Activated CD8-positive, alpha-beta memory T cell treated with anti-CD3 and anti-CD28 coated beads for 48 hours (primary cell): ENCODE data around the gene PCAT6.
A peak's percentile ranks its signal among the peaks of the same experiment; 100 is the strongest.
"Not testable (repeated sequence)": the region's sequence is repeated elsewhere in the genome, so short reads cannot be mapped to it uniquely, and the experiment has no call there.

Experiments used
- DNase-seq, 3 experiments: peaks; one replicate each; pipeline ENCODE4 v3.0.0-alpha.2; 2020; ENCODE audit warnings: low read depth in 2 of 3, low spot score in 2 of 3

PCAT6 gene

DNA sequence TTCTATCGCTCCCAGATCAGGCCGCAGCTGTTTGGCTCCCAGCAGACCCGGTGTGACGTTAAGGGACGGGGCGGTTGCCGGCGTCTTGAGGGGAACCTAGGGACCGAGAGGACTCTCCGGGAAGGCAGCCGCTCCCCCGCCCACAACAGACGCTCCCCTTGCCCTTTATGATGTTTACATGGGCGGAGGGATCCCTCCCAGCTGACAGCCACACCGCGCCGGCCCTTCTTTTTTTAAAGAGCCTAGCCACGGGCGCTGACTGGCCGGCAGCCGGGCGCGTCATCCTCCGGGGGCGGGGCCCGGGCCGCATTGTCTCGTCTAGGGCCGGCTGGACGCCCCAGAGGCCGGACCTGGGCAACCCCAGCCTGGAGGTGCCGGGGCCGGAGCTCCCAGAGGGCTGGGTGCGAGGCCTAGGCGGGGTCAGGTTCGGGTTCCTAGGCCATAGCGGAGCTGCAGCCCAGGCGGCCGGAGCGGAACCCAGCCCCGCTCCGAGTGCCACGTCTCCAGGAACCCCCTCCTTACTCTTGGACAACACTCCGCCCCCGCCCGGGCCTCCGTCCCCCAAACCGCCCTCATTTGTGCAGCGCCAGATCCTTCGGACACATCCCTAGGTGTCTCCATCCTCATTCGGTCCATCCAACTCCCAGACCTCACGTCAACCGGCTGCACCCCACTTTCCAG, at the start of gene PCAT6:
PCAT6 (plus strand) TSS at position 340 of the 681 bp plus-strand sequence.
- peak; percentile 66 to 70 (median 67) for DNase-seq

DNA sequence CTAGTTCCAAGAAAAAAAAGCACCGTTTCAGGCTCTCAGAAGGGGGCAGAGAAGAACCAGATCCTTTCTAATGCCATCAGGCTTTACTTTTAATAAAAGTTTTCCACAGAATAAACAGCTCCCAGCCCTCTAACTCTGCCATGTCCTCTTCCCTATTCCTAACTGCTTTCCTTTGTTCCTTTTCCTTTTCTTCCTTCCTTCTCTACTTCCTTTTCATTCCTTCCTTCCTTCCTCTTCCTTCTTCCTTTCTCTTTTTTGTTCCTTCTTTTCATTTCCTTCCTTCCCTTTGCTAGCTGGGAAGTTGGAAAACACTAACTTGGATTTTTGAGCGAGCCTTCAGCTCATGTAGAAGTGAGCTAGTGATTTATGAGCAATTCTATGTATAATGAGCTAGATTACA, 48.7 kb upstream of the PCAT6 start:
- no peak for DNase-seq

DNA sequence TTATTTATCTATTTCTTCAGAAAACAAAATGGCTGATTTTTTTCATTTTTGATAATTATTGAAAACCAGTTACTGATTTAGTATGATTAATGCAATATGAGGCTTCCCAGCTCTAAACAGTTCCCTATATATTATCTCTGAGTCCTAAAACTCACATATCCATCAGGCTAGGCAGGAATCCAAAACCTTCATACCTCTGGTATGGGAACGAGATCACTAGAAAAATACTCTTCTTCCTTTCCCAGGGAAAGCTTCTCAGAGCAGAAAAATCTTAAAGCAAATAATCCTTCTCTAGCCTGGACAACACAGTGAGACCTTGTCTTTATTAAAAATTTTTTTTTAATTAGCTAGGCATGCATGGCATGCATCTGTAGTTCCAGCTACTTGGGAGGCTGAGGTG, 45.0 kb upstream of the PCAT6 start:
- no peak for DNase-seq

DNA sequence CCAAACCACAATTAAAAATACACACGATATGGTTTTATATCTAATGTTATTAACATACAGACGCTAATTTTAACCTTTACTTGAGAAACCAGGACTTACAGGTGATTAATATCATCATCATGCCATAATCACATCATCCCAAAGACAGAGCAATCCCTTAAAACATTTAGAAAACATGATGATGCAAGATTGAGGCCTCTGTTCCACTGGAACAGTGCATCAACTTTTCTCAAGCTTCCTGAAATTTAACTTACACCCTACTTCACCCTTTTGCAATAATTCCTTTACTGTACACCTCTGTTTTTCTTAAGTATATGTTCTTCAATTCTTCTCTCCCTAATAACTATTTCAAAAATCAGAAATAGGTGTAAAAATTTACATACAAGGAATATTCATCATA, 40.6 kb upstream of the PCAT6 start:
- no peak for DNase-seq

DNA sequence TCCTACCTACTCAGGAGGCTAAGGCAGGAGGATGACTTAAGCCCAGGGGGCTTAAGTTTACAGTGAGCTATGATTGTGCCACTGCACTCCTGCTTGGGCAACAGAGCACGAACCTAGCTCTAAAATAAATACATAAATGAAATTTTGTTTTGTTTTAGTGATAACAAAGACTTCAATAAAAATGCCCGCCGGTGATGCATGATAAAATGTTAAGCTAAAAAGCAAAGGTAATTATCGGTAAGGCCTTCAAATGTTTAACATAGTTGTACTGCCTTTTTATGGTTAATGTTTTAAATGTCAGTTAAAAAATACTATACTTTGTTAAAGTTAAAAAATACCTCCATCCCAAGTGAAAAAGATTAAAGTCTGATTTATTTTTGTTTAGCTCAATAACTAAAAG, 29.6 kb upstream of the PCAT6 start:
- no peak for DNase-seq

DNA sequence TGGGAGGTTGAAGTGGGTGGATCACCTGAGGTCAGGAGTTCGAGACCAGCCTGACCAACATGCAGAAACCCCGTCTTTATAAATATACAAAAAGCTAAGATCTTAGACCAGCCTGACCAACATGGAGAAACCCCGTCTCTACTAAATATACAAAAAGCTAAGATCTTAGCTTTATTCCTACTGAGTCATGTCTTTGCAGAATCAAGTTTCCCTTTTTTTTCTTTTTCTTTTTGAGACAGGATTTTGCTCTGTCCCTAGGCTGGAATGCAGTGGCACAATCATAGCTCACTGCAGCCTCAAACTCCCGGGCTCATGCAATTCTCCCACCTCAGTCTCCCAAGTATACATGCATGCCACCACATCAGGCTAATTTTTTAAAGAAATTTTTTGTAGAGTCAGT, 23.9 kb upstream of the PCAT6 start:
- DNase-seq = no peak

DNA sequence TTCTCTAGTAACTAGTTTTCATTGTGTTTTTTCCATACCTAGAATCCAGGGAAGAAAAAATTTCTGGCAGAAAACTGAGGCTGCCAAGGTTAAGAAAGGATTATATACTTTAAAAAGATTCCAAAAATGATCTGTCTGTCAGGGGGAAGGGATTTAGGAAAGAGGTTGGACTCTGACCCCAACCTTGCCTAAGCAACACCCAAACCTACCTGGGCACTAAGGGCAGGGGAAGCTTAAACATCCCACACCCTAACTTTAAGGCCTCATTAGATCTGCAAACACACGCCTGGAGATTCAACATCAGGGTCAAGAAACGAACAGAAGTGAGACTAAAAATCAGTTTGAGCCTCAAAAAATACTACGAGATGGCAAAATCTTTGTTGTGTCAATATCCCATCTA, 22.0 kb upstream of the PCAT6 start:
- DNase-seq = no peak

DNA sequence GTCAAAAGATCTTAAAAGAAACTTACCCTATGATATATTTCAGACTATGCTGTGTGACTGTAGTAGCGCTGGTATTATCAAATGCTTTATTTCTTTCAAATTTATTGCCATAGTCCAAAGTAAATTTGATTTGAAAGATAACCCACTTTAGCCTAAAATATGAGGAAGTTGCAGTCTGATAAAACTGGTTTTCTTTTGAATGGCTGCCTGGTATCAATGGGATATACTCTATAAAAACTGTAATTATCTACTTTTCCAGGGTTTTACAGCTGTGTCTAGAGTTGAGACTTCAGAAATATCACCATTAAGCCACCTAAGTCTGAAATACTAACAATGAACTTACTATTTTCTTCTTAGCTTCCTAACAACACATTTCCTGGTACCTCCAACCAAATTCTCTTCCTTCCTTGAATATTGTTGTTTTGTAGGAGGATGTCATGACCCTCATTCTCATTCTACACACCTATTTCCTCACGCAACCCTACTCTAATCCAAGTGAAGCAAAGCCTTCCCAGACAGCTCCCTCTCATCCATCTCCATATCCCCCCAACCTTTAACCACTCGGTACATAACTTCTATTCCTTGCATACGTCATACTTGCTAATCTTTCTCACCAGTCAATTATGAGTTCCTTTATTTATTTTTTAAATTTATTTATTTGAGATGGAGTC, 19.5 kb upstream of the PCAT6 start:
- DNase-seq = no peak

DNA sequence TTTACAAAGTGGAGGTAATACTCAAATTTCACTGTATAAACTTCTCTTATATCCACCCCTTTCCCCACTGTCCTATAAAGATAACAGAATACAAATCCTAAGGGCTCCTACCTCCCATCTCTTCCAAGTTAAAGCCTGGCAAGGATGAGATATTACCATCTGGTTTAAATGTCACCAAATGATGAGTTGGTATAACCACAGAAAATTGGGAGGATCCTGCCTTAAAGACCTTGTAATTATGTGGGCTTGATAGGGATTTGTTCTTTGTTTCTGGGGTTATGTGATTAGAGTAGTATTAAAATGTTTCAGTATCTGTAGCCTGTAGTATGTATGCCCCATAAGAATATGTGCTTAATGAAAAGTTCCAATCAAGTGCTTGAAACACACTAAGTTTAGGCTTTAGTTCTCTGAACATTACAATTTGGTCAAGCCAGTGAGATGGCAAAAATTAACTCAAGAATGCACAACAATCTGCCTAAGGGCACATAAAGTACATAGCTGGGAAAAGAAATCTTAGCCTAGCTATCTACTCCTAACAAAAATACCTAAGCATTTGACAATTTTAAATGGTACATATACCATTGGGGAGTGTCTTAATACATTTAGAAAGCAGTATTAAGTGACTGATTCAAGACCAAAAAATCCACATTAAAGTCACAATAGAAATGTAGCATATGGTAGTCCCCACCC, 16.6 kb upstream of the PCAT6 start:
- no peak for DNase-seq

DNA sequence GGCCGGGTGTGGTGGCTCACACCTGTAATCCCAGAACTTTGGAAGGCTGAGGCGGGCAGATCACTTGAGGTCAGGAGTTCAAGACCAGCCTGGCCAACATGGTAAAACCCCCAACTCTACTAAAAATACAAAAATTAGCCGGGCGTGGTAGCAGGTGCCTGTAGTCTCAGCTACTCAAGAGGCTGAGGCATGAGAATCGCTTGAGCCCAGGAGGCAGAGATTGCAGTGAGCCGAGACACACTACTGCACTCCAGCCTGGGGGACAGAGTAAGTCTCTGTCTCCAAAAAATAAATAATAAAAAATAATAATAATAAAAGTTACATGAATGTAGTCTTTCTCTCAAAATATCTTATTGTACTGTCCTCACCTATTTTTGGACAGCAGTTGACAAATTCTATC, 15.8 kb upstream of the PCAT6 start:
- not testable (repeated sequence) for DNase-seq

DNA sequence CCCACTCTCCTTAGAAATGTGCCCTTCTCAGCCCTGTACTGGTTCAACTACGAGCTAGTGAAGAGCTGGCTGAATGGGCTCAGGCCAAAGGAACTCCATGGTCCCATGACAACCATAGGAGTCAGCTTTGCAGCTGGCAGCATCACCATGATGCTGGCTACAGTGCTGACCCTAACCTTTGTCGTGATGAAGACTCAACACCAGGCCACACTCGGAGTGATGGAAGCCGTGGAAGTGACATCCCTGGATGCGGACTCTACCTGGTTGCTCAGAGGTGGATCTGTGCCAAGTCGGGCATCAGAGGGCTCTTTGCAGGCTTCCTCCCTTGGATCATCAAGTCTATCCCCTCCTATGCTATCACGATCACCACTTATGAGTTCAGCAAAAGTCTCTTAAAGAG, 14.1 kb upstream of the PCAT6 start:
- DNase-seq = no peak

DNA sequence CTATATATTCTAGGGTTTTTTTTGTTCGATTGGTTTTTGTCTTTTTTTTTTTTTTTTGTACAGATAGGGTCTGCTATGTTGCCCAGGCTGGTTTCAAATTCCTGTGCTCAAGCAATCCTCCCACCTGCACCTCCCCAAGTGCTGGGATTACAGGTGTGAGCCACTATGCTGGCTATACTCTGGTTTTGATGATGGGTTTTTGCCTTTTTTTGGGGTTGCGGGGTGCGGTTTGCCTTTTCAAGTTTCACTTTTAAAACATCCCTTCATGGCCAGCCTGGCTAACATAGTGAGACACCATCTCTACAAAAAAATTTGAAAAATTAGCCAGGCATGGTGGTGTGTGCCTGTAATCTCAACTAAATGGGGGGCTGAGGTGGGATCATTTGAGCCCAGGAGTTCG, 12.5 kb upstream of the PCAT6 start:
- no peak for DNase-seq

DNA sequence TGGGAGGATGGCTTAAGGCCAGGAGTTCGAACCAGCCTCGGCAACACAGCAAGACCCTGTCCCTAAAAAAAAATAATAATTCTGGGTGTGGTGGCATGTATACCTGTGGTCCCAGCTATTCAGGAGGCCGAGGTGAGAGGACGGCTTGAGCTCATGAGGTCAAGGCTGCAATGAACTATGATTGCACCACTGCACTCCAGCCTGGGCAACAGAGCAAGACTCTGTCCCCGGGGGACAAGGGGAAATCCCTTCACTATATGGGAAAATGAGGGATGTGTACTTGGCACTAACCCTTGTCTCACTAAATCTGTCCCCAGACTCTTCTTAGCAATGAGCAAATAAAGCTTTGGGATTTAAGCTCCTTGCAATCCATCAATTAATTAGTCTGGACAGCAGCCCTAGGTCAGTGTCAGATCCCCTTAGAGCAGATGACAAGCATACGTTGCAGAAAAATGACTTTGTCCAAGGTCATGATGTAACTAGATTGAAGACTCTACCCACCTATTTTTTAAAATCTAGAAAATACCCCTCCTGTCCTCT, 11.9 kb upstream of the PCAT6 start:
- no peak for DNase-seq

DNA sequence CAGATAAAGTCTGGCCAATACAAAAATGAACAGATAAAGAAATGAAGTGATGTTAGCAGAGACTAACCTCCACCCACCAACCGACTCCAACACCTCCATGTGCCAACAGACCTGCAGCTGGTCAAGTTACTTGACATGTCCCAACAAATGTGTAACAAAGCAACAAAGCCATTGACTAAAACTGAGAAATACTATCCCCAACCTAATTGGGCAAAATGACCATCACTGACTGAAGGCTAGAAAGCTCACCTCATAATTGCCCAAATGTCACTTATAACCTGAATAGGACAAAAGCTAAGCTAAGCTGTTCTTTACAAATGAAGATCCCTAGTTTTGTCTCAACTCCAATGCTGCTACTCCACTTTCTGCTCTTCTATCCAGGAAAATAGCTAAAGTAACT, 10.0 kb upstream of the PCAT6 start:
- no peak for DNase-seq

DNA sequence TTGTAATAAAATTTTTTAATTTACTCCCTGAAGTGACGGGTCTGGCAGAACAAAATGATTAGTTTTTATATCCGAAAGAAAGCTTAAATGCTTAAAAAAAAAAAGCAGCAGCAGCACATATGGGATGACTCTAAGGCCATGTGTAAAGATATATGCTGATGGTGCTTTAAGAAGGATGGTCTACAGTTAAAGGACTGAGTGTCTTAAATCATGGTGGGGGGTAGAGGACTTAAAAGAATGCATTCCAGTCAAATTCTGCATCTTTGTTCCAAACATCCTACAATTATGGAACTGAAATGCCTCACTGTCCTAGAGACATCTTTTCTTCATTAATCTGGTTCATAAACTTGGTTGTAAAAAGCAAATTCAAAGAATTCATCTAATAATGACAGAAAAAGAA, 9.6 kb upstream of the PCAT6 start:
- DNase-seq = no peak

DNA sequence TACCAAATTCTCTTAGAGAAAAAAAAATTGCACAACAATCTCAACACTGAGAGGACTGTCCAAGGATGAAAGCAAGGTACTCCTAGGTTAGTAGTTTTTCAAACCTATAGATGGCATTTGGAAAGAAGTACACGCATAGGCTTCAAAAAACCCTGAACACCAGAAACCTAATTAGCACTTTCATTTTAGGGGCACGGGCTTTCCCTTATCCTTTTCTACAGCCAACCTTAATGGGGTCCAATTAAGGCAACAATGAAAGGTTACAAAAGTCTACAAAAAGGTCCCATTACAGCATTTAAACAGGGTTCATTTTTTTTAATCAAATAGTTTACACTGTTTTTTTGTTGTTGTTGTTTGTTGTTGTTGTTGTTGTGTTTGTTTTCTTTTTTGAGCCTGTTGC, 8.7 kb upstream of the PCAT6 start:
- DNase-seq = no peak

DNA sequence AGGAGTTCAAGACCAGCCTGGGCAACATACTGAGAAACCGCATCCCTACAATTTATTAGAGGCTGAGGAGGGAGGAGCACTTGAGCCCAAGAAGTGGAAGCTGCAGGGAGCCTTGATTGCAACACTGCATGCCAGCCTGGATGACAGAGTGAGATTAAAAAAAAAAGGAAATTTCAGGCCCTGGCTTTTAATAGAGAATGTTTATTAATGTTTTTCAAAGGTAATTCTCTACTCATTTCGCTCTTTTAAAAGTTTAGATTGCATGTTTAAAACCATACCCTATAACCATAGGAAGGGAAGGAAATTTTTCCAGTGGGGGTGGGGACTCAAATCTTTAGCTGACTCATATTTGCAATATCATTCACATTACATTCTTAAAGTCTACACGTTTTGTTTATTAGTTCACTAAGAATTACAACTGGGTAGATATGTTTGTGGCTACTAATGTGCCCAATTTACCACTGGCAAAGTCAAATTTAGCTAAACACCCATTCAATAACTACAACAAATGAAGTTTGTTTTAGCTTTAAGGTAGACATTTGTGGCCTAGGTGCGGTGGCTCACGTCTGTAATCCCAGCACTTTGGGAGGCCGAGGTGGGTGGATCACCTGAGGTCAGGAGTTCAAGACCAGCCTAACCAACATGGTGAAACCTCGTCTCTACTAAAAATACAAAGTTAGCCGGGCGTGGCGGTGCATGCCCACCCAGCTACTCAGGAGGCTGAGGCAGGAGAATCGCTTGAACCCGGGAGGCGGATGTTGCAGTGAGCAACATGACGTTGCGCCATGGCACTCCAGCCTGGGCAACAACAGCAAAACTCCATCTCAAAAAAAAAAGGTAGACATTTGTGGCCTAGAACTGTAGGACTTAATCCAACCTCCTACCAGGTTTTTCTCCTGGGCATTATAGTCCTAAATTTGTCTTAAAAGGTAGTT, 7.5 kb upstream of the PCAT6 start:
- no peak for DNase-seq

DNA sequence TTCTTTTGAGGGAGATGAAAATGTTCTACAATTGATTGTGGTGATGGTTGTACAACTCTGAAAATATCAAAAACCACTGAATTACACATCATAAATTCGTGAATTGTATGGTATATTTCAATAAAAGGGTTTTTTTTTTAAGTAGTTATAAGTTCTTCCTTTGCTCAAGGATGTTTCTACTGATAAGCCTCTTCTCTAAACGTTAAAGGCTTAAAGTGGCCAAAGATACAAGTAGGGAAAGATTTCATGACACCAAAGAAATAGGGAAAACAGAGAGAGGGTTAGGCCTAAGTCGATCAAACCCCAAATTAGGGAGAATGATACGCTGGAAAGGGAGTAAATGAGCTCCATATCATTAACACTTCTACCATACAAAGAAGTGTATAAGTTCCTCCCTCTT, 6.6 kb upstream of the PCAT6 start:
- no peak for DNase-seq

DNA sequence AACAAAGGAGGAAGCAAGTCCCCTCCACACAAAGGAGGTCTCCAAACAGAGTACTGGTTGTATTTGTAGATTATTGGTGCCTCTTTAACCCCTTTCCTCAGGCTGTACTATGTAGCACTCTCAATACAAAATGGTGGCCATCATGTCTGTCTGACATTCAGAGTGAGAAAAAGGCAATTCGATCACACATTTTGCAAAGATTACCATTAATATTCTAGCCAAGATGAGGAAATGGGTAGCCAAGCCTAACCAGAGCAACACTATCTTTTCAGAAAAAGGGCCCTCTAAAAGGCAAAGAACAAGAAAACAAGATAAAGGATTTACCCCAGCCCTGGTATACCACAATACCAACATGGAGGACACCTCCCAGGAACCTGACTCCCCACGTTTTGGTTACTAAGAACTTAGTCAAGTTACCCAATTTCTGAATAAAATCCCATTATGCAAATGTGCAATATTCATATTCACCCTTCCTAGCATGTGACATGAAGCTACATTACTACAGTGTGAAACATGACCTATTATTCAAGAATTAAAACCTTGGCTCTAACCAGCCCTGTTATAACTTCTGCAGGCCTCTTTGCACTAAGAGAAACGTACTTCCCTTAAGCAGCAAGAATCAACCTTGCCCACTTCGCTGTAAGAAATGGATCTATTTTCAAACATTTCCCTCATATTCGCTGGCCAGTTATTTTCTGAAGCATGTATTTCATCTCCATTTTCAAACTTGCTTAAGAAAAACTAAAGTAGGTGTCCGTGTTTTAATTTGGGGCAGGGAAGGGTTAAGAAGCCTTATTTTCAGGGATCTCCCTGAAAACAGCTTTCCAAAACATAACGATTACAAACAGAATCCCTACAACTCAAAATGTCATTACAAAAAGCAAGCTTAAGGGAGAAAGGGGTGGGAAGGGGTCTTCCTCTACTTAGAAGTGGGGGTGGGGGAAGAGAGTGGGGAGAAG, 4.6 kb upstream of the PCAT6 start:
- no peak for DNase-seq

DNA sequence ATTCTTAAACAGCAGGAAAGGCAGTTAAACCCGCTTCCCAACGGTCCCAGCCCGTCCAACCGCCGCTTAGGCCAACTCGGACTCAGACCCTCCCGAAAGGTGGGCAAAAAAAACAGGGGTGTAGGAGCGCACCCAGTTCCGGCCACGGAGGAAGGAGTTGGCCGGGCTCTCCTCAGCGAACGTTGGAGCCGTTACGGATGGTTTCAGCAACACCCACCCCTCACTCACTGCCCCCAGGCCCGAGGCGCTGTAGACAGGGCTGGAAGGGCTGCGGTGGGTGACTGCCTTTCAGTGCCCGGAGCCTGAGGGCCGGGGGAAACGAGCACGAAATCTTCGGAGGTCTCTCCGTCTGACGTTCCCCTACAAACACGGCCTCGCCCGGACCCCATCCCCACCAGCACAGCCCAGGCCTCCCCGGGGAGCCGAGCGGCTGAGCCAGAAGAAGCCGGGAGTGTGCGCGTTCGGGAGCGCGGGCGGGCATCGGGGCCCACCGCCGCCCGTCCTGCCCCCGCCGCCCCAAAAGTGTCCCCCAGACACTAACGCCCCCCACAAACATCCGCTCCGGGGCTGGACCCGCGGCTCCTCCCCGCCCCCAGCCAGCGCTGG, 3.8 kb upstream of the PCAT6 start:
- DNase-seq = peak in 2 of 3 experiments; percentile 6 to 12
